Keratinocyte (primary cell): ENCODE measurements around the gene GID4. TPM values are rescaled to one million over a fixed set of nuclear protein-coding genes. Genes with fewer than 3 reads are reported as not detected.
A peak's percentile ranks its signal among the peaks of the same experiment; 100 is the strongest.

Source experiments
- DNase-seq: peaks from one replicate; pipeline ENCODE4 v3.0.0-alpha.2; 2011; ENCODE audit warnings: low read depth, missing footprints, low spot score
- FAIRE-seq: peaks from 2 replicates; lab custom pipeline; 2011; peaks lifted over from hg19 to GRCh38; lab: Jason Lieb, UNC
- H2AFZ ChIP-seq: 2 replicates; pipeline ENCODE4 v1.6.0; 2012; ENCODE audit warnings: low read length, control low read depth, inconsistent platforms; ENCODE audit not compliant: control insufficient read depth
- H3K27ac ChIP-seq: 2 replicates; pipeline ENCODE4 v1.5.1; 2011; ENCODE audit warnings: low read length; ENCODE audit not compliant: control insufficient read depth, insufficient read depth
- H3K27me3 ChIP-seq: 3 replicates; pipeline ENCODE4 v1.6.0; 2011; ENCODE audit warnings: low read length; ENCODE audit not compliant: control insufficient read depth, insufficient read depth; ENCODE audit errors: extremely low read depth
- H3K36me3 ChIP-seq, 2 experiments: 2 replicates in 1 of 2; 3 replicates in 1 of 2; pipeline ENCODE4 v1.5.1; 2011; ENCODE audit warnings: low read length in 2 of 2, mild to moderate bottlenecking in 1 of 2; ENCODE audit not compliant: control insufficient read depth in 2 of 2, insufficient read depth in 2 of 2; ENCODE audit errors: extremely low read depth in 1 of 2
- H3K4me1 ChIP-seq: 3 replicates; pipeline ENCODE4 v1.5.1; 2011; ENCODE audit warnings: low read length; ENCODE audit not compliant: control insufficient read depth, insufficient read depth; ENCODE audit errors: extremely low read depth
- H3K4me2 ChIP-seq: 3 replicates; pipeline ENCODE4 v1.6.0; 2011; ENCODE audit warnings: low read depth, low read length; ENCODE audit not compliant: control insufficient read depth, insufficient read depth; ENCODE audit errors: extremely low read depth
- H3K4me3 ChIP-seq, 3 experiments: fragments of 200-600 bp in 1 of 3; sonication (generic) in 1 of 3; 2 replicates in 2 of 3; 3 replicates in 1 of 3; pipeline ENCODE4 v1.5.1; 2011 to 2016; ENCODE audit warnings: low read length in 3 of 3, mild to moderate bottlenecking in 3 of 3, control low read depth in 2 of 3, inconsistent platforms in 1 of 3, low read depth in 1 of 3, mixed read lengths in 1 of 3, mixed run types in 1 of 3, moderate library complexity in 1 of 3; ENCODE audit not compliant: control insufficient read depth in 2 of 3, insufficient read depth in 2 of 3; ENCODE audit errors: extremely low read depth in 1 of 3
- H3K79me2 ChIP-seq: 2 replicates; pipeline ENCODE4 v1.6.0; 2012; ENCODE audit warnings: low read length; ENCODE audit not compliant: control insufficient read depth, insufficient read depth
- H3K9ac ChIP-seq: 3 replicates; pipeline ENCODE4 v1.6.0; 2011; ENCODE audit warnings: low read length; ENCODE audit not compliant: control insufficient read depth, insufficient read depth; ENCODE audit errors: extremely low read depth
- H3K9me1 ChIP-seq: 3 replicates; pipeline ENCODE4 v1.6.0; 2011; ENCODE audit warnings: low read length; ENCODE audit not compliant: control insufficient read depth, insufficient read depth; ENCODE audit errors: extremely low read depth
- H3K9me3 ChIP-seq: 2 replicates; pipeline ENCODE4 v1.5.1; 2012; ENCODE audit warnings: low read depth, low read length; ENCODE audit not compliant: control insufficient read depth
- H4K20me1 ChIP-seq: 3 replicates; pipeline ENCODE4 v1.6.0; 2011; ENCODE audit warnings: low read length; ENCODE audit not compliant: control insufficient read depth, insufficient read depth; ENCODE audit errors: extremely low read depth
- CTCF ChIP-seq, 3 experiments: IDR thresholded peaks in 1 of 3; conservative IDR thresholded peaks in 1 of 3; optimal IDR thresholded peaks in 1 of 3; 2 replicates in 2 of 3; 3 replicates in 1 of 3; pipeline versions ENCODE3 to v1.5.1; 2011; ENCODE audit warnings: low read length in 3 of 3, mild to moderate bottlenecking in 3 of 3, moderate library complexity in 2 of 3, control low read depth in 1 of 3, inconsistent platforms in 1 of 3; ENCODE audit not compliant: insufficient read depth in 2 of 3; ENCODE audit errors: extremely low read depth in 1 of 3
- EZH2 ChIP-seq: IDR thresholded peaks from one replicate; pipeline ENCODE4 v1.6.1; 2012; ENCODE audit warnings: inconsistent platforms, mild to moderate bottlenecking, low read length, moderate library complexity
- dilution Hi-C: fragments of 300-500 bp; cut with MboI; formaldehyde crosslinking; loops from one replicate; pipeline ENCODE4 v1.7.0; 2020; ENCODE audit warnings: low sequenced_read_pairs; ENCODE audit not compliant: extremely low pct_ligation_motif_present
- polyA plus RNA-seq, 5 experiments: library from polyadenylated mRNA; depleted of rRNA in 3 of 5; stranded (reverse) in 3 of 5; stranded (forward) in 1 of 5; unstranded in 1 of 5; fragments of >200 nt; gene quantifications; 1 replicate in 1 of 5; 2 replicates in 3 of 5; 3 replicates in 1 of 5; pipeline versions ENCODE4 v1.2.1 to v1.2.3, GENCODE V29; 2011 to 2012; ENCODE audit warnings: missing spikeins in 2 of 5, low read depth in 1 of 5, low replicate concordance in 1 of 5

GID4 gene
- polyA plus RNA-seq, 1 donor (not counting 4 experiments of a cell fraction or from before 2014, with no cell fraction given), result 16.8 TPM

- Histone ChIP-seq H3K9ac (no peak overlapping the region), H2AFZ (no peak overlapping the region), H3K79me2 (no peaks in the 10 kb centered on the region), H3K4me3 (no peak overlapping the region), H3K4me1 (peaks cover 16% of the 10 kb centered on the region), H3K9me1 (no peaks in the 10 kb centered on the region), H3K36me3 (peaks cover 3 to 13% of the 10 kb centered on the region in 2 experiments), H3K27me3 (no peaks in the 10 kb centered on the region), H4K20me1 (no peaks in the 10 kb centered on the region), H3K9me3 (no peaks in the 10 kb centered on the region), H3K4me2 (no peak overlapping the region), H3K27ac (no peak overlapping the region)
- dilution Hi-C loops, result no loop called here
- DNase-seq (no peak), FAIRE-seq (no peak)
- TF ChIP-seq EZH2 (no peak), CTCF (optimal IDR thresholded peaks at IDR 0.05 in 1 of 3, IDR thresholded peaks at IDR 0.05 in 1 of 3, conservative IDR thresholded peaks at IDR 0.05 in 1 of 3; ENCODE audit: extremely low read depth in 1 of 3, insufficient read depth in 2 of 3, low read length in 3 of 3) (no peak)
Measured at GRCh38 chr17:18021372-18021771, 17.8 kb upstream of the GID4 start.

DNA sequence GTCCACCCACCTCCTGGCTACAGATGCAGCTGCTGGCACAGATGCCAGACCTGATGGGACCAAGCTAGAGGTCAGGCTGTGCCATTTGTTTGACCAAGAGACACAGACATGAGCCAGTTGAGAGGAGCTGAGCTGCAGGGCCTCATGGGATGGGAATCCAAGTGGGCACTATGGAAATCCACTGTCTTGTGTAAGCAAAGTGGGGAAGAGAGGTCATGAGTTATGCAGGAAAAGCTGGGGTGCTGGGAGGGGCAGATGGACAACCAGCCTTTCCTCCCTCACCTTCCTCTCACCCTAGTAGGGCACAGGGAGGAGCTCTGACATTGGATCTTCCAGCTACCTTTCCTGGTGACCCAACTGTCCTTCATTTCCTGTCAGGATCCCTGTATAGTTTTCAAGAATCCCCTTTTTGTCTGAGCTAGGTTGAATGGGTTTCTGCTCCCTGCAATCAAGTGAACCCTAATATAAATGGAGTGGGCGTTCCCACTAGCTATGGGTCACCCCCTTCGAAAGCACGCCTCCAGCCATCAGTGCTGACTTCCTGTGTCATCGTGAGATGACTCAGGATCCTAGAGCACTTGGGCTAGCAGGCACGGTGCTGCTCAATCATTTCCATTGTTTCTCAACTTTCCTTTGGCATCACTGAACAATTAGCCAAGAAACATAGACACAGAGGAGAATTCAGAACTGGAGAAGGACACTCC is 13.8 kb upstream of the GID4 start:
- Histone ChIP-seq H3K9me3 (no peaks in the 10 kb centered on the region), H2AFZ (no peak overlapping the region), H3K4me2 (peak overlapping the region; percentile 22), H3K36me3 (peaks cover 10 to 14% of the 10 kb centered on the region in 2 experiments), H3K9me1 (peaks cover 3% of the 10 kb centered on the region), H3K27ac (peak overlapping the region; percentile 16), H3K79me2 (no peaks in the 10 kb centered on the region), H4K20me1 (no peaks in the 10 kb centered on the region), H3K4me1 (peaks cover 29% of the 10 kb centered on the region), H3K9ac (no peak overlapping the region), H3K4me3 (no peak overlapping the region), H3K27me3 (no peaks in the 10 kb centered on the region)
- TF ChIP-seq EZH2, result no peak
- TF ChIP-seq CTCF (optimal IDR thresholded peaks at IDR 0.05 in 1 of 3, IDR thresholded peaks at IDR 0.05 in 1 of 3, conservative IDR thresholded peaks at IDR 0.05 in 1 of 3; ENCODE audit: extremely low read depth in 1 of 3, insufficient read depth in 2 of 3, low read length in 3 of 3), result no peak
- dilution Hi-C loops, result no loop called here
- no peak for DNase-seq
- FAIRE-seq, result peak; percentile 99
